HepG2 (cell line): ENCODE measurements around the gene GMPR. TPM values are rescaled to one million over a fixed set of nuclear protein-coding genes. Genes with fewer than 3 reads are reported as not detected.

ENCODE experiments used
- ATAC-seq: fragments of 200-7000 bp; cut with Tn5 transposase; 3 replicates; pipeline ENCODE4 v1.9.1; 2020; ENCODE audit warnings: mild to moderate bottlenecking, moderate library complexity
- BruUV-seq: library from RNA; stranded (reverse); fragments of 400-500 nt; replicated peaks from 2 replicates; lab custom pipeline; 2021; lab: Mats Ljungman, UMichigan
- CTCF ChIA-PET: fragments of 300-600 bp; formaldehyde crosslinking; extraction: SDS; loops from one replicate; lab custom pipeline; 2021; ENCODE audit warnings: low total read pairs, inconsistent platforms, low intra/inter-chr PET ratio; lab: Yijun Ruan, JAX
- POLR2A ChIA-PET: fragments of 350-600 bp; sonication (Branson Sonifier 250); formaldehyde crosslinking; loops from one replicate; lab custom pipeline; 2020; ENCODE audit warnings: antibody characterized with exemption, inconsistent platforms; lab: Yijun Ruan, JAX
- DNase-seq: peaks from one replicate; pipeline ENCODE4 v3.0.0-alpha.2; 2015; ENCODE audit warnings: low spot score
- FAIRE-seq: peaks from 3 replicates; lab custom pipeline; 2011; peaks lifted over from hg19 to GRCh38; lab: Jason Lieb, UNC
- H2AFZ ChIP-seq: one replicate; pipeline ENCODE4 v1.6.1; 2011; ENCODE audit warnings: low read length, inconsistent platforms
- H3K27ac ChIP-seq: fragments of 300-600 bp; 3 replicates; pipeline ENCODE4 v1.8.0; 2011; ENCODE audit warnings: mixed run types, mild to moderate bottlenecking, mixed read lengths, low read length, inconsistent platforms; ENCODE audit not compliant: insufficient read depth; ENCODE audit errors: extremely low read length
- H3K27me3 ChIP-seq, 2 experiments: fragments of 200-600 bp in 1 of 2; 2 replicates in 1 of 2; 3 replicates in 1 of 2; pipeline versions ENCODE4 v1.6.0 to v1.8.0; 2011; ENCODE audit warnings: low read length in 2 of 2, mild to moderate bottlenecking in 2 of 2, moderate library complexity in 2 of 2, inconsistent platforms in 1 of 2; ENCODE audit not compliant: insufficient read depth in 2 of 2, control insufficient read depth in 1 of 2
- H3K36me3 ChIP-seq, 2 experiments: fragments of 200-600 bp in 1 of 2; replicated peaks in 1 of 2; 2 replicates in 1 of 2; 3 replicates in 1 of 2; pipeline versions ENCODE4 v1.5.1 to v1.8.0; 2011; ENCODE audit warnings: low read length in 2 of 2, inconsistent platforms in 1 of 2; ENCODE audit not compliant: insufficient read depth in 2 of 2, control insufficient read depth in 1 of 2
- H3K4me1 ChIP-seq: 2 replicates; pipeline ENCODE4 v1.5.1; 2012; ENCODE audit warnings: low read length, inconsistent platforms; ENCODE audit not compliant: insufficient read depth
- H3K4me2 ChIP-seq: 2 replicates; pipeline ENCODE4 v1.6.0; 2011; ENCODE audit warnings: low read depth, low read length, inconsistent platforms
- H3K4me3 ChIP-seq, 3 experiments: fragments of 200-600 bp in 1 of 3; sonication (generic), shearing (Covaris generic) in 1 of 3; replicated peaks in 1 of 3; 2 replicates each; pipeline ENCODE4 v1.5.1; 2011 to 2016; ENCODE audit warnings: low read length in 3 of 3, inconsistent platforms in 2 of 3, low read depth in 2 of 3, mild to moderate bottlenecking in 2 of 3, control low read depth in 1 of 3, mixed read lengths in 1 of 3; ENCODE audit not compliant: insufficient read depth in 1 of 3
- H3K79me2 ChIP-seq: one replicate; pipeline ENCODE4 v1.6.1; 2011; ENCODE audit warnings: low read length, inconsistent platforms; ENCODE audit not compliant: insufficient read depth
- H3K9ac ChIP-seq: 2 replicates; pipeline ENCODE4 v1.6.0; 2011; ENCODE audit warnings: mild to moderate bottlenecking, low read depth, low read length, inconsistent platforms; ENCODE audit not compliant: insufficient read depth
- H3K9me3 ChIP-seq: 2 replicates; pipeline ENCODE4 v1.5.1; 2012; ENCODE audit warnings: mild to moderate bottlenecking, low read length
- H4K20me1 ChIP-seq: 2 replicates; pipeline ENCODE4 v1.6.0; 2011; ENCODE audit warnings: inconsistent platforms, mild to moderate bottlenecking, low read length, moderate library complexity; ENCODE audit not compliant: insufficient read depth
- AGO1 ChIP-seq: fragments of 200-400 bp; formaldehyde crosslinking; IDR thresholded peaks from 2 replicates; pipeline ENCODE4 v1.6.1; 2017; ENCODE audit warnings: mild to moderate bottlenecking, low read depth, low read length, moderate library complexity; ENCODE audit not compliant: poor library complexity, severe bottlenecking
- ATF7 ChIP-seq, 2 experiments: fragments of 450-650 bp in 1 of 2; sonication (generic) in 1 of 2; formaldehyde crosslinking in 1 of 2; IDR thresholded peaks; 2 replicates each; pipeline versions ENCODE4 v1.4.0 to v1.6.1; 2016 to 2020; ENCODE audit warnings: antibody characterized with exemption in 1 of 2, mild to moderate bottlenecking in 1 of 2, missing genetic modification reagents in 1 of 2
- CREB1 ChIP-seq, 2 experiments: fragments of 450-650 bp in 1 of 2; IDR thresholded peaks; 2 replicates each; pipeline ENCODE4 v1.6.1; 2016 to 2017; ENCODE audit warnings: control low read depth in 1 of 2, mild to moderate bottlenecking in 1 of 2, missing compliant biosample characterization in 1 of 2, missing genetic modification characterization in 1 of 2
- MTF1 ChIP-seq: sonication (generic); formaldehyde crosslinking; IDR thresholded peaks from 2 replicates; pipeline ENCODE4 v1.5.0; 2020; ENCODE audit warnings: missing genetic modification reagents
- ZNF619 ChIP-seq: sonication (generic); formaldehyde crosslinking; IDR thresholded peaks from 2 replicates; pipeline ENCODE4 v1.4.0; 2020; ENCODE audit warnings: mild to moderate bottlenecking, missing genetic modification reagents
- ZNF780A ChIP-seq: sonication (generic); formaldehyde crosslinking; IDR thresholded peaks from 2 replicates; pipeline ENCODE4 v1.8.0; 2022; ENCODE audit warnings: mild to moderate bottlenecking, missing genetic modification reagents, moderate library complexity
- ZSCAN22 ChIP-seq: sonication (generic); formaldehyde crosslinking; IDR thresholded peaks from 2 replicates; pipeline ENCODE4 v1.4.0; 2020; ENCODE audit warnings: mild to moderate bottlenecking, missing genetic modification reagents
- WGBS: methylation state at CpG from one replicate; pipeline ENCODE4 v1.1.6; 2017; ENCODE audit warnings: low lambda C conversion rate; 5-methylcytosine and 5-hydroxymethylcytosine counted together
- in situ Hi-C: cut with HindIII; loops from 2 replicates; pipeline ENCODE4 v1.10.0; 2017; ENCODE audit warnings: low pct_unique_long_range_greater_than_20kb; ENCODE audit not compliant: extremely low pct_ligation_motif_present
- intact Hi-C: fragments of 100-400 bp; cut with micrococcal nuclease; formaldehyde crosslinking; loops from one replicate; pipeline ENCODE4 v1.10.0; 2022; ENCODE audit not compliant: unreplicated experiment
- polyA plus RNA-seq, 8 experiments: library from polyadenylated mRNA; depleted of rRNA in 3 of 8; stranded (reverse) in 7 of 8; unstranded in 1 of 8; fragments of >200 nt; fragmentation: Illumina TruSeq in 4 of 8; extraction: Trizol in 4 of 8; gene quantifications; 2 replicates each; pipeline versions ENCODE4 v1.2.1 to v1.2.3, GENCODE V29; 2011 to 2016; ENCODE audit warnings: low read depth in 4 of 8, missing spikeins in 1 of 8, mixed read lengths in 1 of 8; ENCODE audit not compliant: insufficient read depth in 1 of 8
- total RNA-seq, 5 experiments: library from RNA; depleted of rRNA; stranded (reverse); fragments of >200 nt; fragmentation: Illumina TruSeq; extraction: Trizol; gene quantifications; 2 replicates each; pipeline ENCODE4 v1.2.3, GENCODE V29; 2016; ENCODE audit warnings: low read depth in 1 of 5

The GMPR gene
- total and polyA plus RNA-seq, 2 of the 13 experiments (the other 11 are each of a cell fraction or from before 2014, with no cell fraction given), result not detected

DNA sequence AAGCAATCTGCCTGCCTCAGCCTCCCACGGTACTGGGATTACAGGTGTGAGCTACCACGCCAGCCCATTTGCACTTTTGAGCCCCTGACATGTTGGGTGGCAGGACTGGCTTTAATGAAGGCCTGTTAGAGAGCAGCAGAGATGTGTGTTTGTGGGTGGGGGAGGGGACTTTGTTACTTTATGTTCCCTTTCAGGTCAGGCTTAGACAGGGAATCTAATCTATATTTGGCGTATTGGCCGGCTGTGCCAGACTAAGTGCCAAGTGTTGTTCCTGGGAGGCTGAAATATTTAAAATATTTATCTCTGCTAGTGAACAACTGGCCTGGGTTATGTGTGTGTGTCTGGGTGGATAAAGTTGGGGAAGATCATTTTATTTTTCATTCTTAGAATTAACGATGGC is 6.1 kb downstream of the GMPR start:
- ChIA-PET POLR2A (no interaction called here), CTCF (no interaction called here)
- intact Hi-C loops, result no loop called here
- 58% methylated on average over 5 of the region's 5 CpGs for WGBS
- no peak overlapping the region for H3K27ac ChIP-seq
- DNase-seq (no peak), FAIRE-seq (no peak), ATAC-seq (no peak)
- peaks cover 3% of the 10 kb centered on the region; the same call in 1 of the 2 replicates for H3K4me1 ChIP-seq
- peaks cover 4 to 61% of the 10 kb centered on the region in 2 experiments; a peak in 4 of 5 replicates for H3K27me3 ChIP-seq
- no peak overlapping the region for H3K4me3 ChIP-seq
- H3K9me3 ChIP-seq, result no peaks in the 10 kb centered on the region
- BruUV-seq, result no TSS peak
- no peak overlapping the region for H2AFZ ChIP-seq
- no peak overlapping the region for H3K4me2 ChIP-seq
- no peaks in the 10 kb centered on the region for H3K79me2 ChIP-seq
- in situ Hi-C loops, result no loop called here
- TF ChIP-seq ZNF780A (CRISPR knock-in tag), result no peak
- TF ChIP-seq ATF7 (IDR thresholded peaks at IDR 0.05), result no peak
- no peak for TF ChIP-seq ATF7 (CRISPR knock-in tag; IDR thresholded peaks at IDR 0.05)
- TF ChIP-seq AGO1, result no peak
- TF ChIP-seq MTF1 (CRISPR knock-in tag), result no peak
- TF ChIP-seq ZSCAN22 (CRISPR knock-in tag), result no peak
- TF ChIP-seq, all 625 proteins: peak for 0
- Histone ChIP-seq H3K9ac (no peak overlapping the region), H4K20me1 (no peaks in the 10 kb centered on the region; the same call in 1 of the 2 replicates), H3K36me3 (no peaks in the 10 kb centered on the region)

DNA sequence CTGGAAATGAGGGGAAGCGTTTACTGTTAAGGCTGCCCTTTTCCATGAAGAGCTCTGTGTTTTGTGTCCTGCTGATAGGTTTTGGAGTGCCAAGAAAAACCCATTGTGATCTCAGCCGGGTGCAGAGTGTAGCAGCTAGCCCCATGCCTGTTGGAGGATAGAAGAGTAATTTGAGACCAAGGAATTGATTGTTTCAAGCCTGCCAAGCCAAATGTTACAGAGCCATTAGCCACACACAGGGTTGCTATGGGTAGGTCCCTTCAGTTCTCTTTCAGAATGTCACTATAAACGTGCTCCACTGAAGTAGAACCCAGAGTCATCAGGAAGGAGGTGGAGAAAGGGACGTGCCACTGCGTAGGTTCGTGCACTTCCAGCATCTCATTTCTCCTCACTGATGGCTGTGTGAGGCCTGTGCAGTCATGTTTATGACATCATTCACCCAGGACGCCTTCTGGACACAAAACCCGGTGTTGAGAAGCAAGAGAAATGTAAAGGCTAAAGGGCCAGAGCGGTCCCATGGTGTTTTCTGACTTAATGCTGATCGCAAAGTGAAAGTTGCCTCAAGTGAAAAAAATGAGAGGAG is 6.6 kb downstream of the GMPR start:
- FAIRE-seq (no peak), DNase-seq (no peak), ATAC-seq (no peak; the same call in 2 of the 3 replicates)
- Histone ChIP-seq H4K20me1 (no peaks in the 10 kb centered on the region; the same call in 1 of the 2 replicates), H3K4me2 (no peak overlapping the region), H3K79me2 (no peaks in the 10 kb centered on the region), H3K36me3 (no peaks in the 10 kb centered on the region), H3K27ac (no peak overlapping the region), H3K4me1 (no peaks in the 10 kb centered on the region), H3K4me3 (no peak overlapping the region), H3K27me3 (peaks cover 3 to 55% of the 10 kb centered on the region in 2 experiments; a peak in 4 of 5 replicates), H3K9ac (no peak overlapping the region), H3K9me3 (no peaks in the 10 kb centered on the region), H2AFZ (no peak overlapping the region)
- WGBS, result 18% methylated on average over 10 of the region's 10 CpGs
- intact Hi-C loops, result no loop called here
- no TSS peak for BruUV-seq
- POLR2A ChIA-PET, result no interaction called here
- CTCF ChIA-PET, result no interaction called here
- TF ChIP-seq ZNF619 (no peak), ATF7 (IDR thresholded peaks at IDR 0.05) (peak; percentile 55), ATF7 (CRISPR knock-in tag; IDR thresholded peaks at IDR 0.05) (no peak), CREB1 (IDR thresholded peaks at IDR 0.05) (0 out of 2 replicates have a peak, but pooled peaks have one; percentile 29), CREB1 (CRISPR knock-in tag; IDR thresholded peaks at IDR 0.05) (no peak)
- in situ Hi-C loops, result no loop called here
